Type B pancreatic cell (in vitro differentiated cells): ENCODE measurements around the gene SLC2A3. TPM values are rescaled to one million over a fixed set of nuclear protein-coding genes. Genes with fewer than 3 reads are reported as not detected.

Experiments used
- DNase-seq: peaks from one replicate; pipeline ENCODE4 v3.0.0; 2021; ENCODE audit warnings: mixed read lengths; ENCODE audit not compliant: unreplicated experiment; ENCODE audit errors: extremely low spot score
- H3K27ac Mint-ChIP-seq: 2 replicates; pipeline ENCODE4 v1.8.0; 2021; ENCODE audit warnings: mild to moderate bottlenecking, mixed read lengths
- H3K27me3 Mint-ChIP-seq: 2 replicates; pipeline ENCODE4 v1.8.0; 2021; ENCODE audit warnings: mixed read lengths
- H3K36me3 Mint-ChIP-seq: 2 replicates; pipeline ENCODE4 v1.8.0; 2021; ENCODE audit warnings: mixed read lengths
- H3K4me1 Mint-ChIP-seq: one replicate; pipeline ENCODE4 v1.8.0; 2021; ENCODE audit warnings: mixed read lengths; ENCODE audit not compliant: unreplicated experiment
- H3K4me3 Mint-ChIP-seq: 2 replicates; pipeline ENCODE4 v1.8.0; 2021; ENCODE audit warnings: mild to moderate bottlenecking, mixed read lengths
- H3K9me3 Mint-ChIP-seq: 2 replicates; pipeline ENCODE4 v1.8.0; 2021; ENCODE audit warnings: mixed read lengths
- CTCF ChIP-seq: fragments of 200-600 bp; sonication (generic); conservative IDR thresholded peaks from 2 replicates; pipeline ENCODE4 v1.5.0; 2021; ENCODE audit warnings: antibody characterized with exemption, mild to moderate bottlenecking
- total RNA-seq: library from RNA; stranded (reverse); gene quantifications from 2 replicates; pipeline ENCODE4 v1.2.1, GENCODE V29; 2021; ENCODE audit warnings: low replicate concordance

SLC2A3 gene
- total RNA-seq, 1 donor from 2014 or later, result 214 TPM

DNA sequence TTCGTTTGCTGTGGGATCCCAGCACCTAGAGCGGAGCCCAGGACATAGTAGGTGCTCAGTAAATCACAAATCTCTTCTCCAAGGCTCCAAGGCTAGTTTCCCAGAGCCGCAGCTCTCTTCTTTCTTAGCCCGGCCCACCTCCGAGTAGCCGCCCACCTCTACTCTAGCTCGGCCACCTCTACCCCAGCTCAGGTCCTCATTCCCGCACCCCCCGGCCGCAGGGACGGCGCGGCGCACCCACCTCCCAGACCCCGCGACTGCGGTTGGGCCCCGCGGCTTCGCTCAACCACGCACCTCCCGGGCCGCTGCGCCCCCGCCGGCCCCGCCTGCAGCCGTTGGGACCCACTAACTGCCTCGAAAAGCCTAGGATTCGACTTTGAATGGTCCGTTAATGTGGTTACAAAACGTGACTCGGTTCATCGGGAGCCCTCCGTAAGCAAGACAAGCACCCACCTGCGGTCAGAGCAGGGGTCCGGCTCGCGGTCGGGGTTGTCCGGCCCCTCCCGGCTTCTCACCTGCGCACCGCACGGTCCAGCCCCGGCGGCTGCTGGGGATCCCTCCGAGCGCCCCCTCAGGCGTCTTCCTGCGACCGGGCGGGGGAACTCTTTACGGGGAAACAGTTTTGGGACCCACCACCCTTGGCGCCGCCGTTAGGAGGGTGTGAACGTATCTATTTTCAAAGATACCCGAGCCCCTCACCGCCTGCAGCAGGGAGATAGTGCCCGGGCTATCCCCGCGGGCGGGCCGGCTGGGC lies 63.2 kb downstream of the SLC2A3 start, which contains the start of gene SLC2A14:
Gene SLC2A14, minus strand, starts transcription at position 350 of the 754 bp plus-strand sequence. CDS start 3,035 bp downstream, outside the sequence.
- no peak within 1 kb of the TSS for H3K4me3 Mint-ChIP-seq
- no peak for TF ChIP-seq CTCF
- peaks cover 4% of the 10 kb centered on the region for H3K36me3 Mint-ChIP-seq
- DNase-seq, result no peak
- no peak within 1 kb of the TSS for H3K27ac Mint-ChIP-seq
- H3K27me3 Mint-ChIP-seq, result peaks cover 8% of the 10 kb centered on the region
- peaks cover 3% of the 10 kb centered on the region for H3K9me3 Mint-ChIP-seq
- H3K4me1 Mint-ChIP-seq, result no peaks in the 10 kb centered on the region

GRCh38 chr12:7870335-7870734 lies 65.7 kb downstream of the SLC2A3 start:
- TF ChIP-seq CTCF, result no peak
- H3K36me3 Mint-ChIP-seq, result peaks cover 4% of the 10 kb centered on the region

More at GRCh38 chr12:7870335-7870734, 65.7 kb downstream of the SLC2A3 start:
- Mint-ChIP-seq H3K27ac (no peak overlapping the region), H3K4me3 (no peak overlapping the region), H3K27me3 (peaks cover 8% of the 10 kb centered on the region), H3K4me1 (no peaks in the 10 kb centered on the region), H3K9me3 (peaks cover 3% of the 10 kb centered on the region)
- no peak for DNase-seq

Other genes with a start within 250 kb of the SLC2A3 start
- not detected in 2 replicates for gene GDF3, start 240.4 kb downstream of the SLC2A3 start, total RNA-seq
- gene DPPA3, start 224.8 kb downstream of the SLC2A3 start, total RNA-seq, result not detected in 2 replicates
- gene CLEC4C, start 188.8 kb downstream of the SLC2A3 start, total RNA-seq, result not detected in 2 replicates
- not detected in 2 replicates for gene NANOGNB, start 171.0 kb downstream of the SLC2A3 start, total RNA-seq
- gene NANOG, start 146.8 kb downstream of the SLC2A3 start, total RNA-seq, result not detected in 2 replicates
- 7.0 and 50.0 TPM in 2 replicates for gene SLC2A14, start 63.3 kb downstream of the SLC2A3 start, total RNA-seq
- gene FOXJ2, start 96.5 kb upstream of the SLC2A3 start, total RNA-seq, result 15.6 and 35.5 TPM in 2 replicates
- gene C3AR1, start 130.2 kb upstream of the SLC2A3 start, total RNA-seq, result not detected in 2 replicates
- gene NECAP1, start 146.1 kb upstream of the SLC2A3 start, total RNA-seq, result 26.9 and 61.4 TPM in 2 replicates
- gene CLEC4A, start 187.4 kb upstream of the SLC2A3 start, total RNA-seq, result 0.29 TPM in 1 of 2 replicates, not detected in the other
- gene ZNF705A, start 220.8 kb upstream of the SLC2A3 start, total RNA-seq, result 0.10 TPM in 1 of 2 replicates, not detected in the other